Neural cell (in vitro differentiated cells): ENCODE results near the gene EVC. TPM values are rescaled to one million over a fixed set of nuclear protein-coding genes. Genes with fewer than 3 reads are reported as not detected.

Experiments
- H2AFZ ChIP-seq: fragments of 200-600, 300-800 bp; sonication (generic), shearing (Covaris generic); 2 replicates; pipeline ENCODE4 v1.6.0; 2014; ENCODE audit warnings: low read depth, mild to moderate bottlenecking, antibody characterized with exemption, low read length, moderate library complexity
- H3F3A ChIP-seq: fragments of 200-600 bp; shearing (Covaris generic); 2 replicates; pipeline ENCODE4 v1.6.1; 2016; ENCODE audit warnings: mild to moderate bottlenecking, moderate library complexity, mixed read lengths, antibody characterized with exemption, low read length; ENCODE audit not compliant: insufficient read depth, poor library complexity, severe bottlenecking
- H3K27ac ChIP-seq: fragments of 200-600, 300-800 bp; sonication (generic), shearing (Covaris generic); 2 replicates; pipeline ENCODE4 v1.5.1; 2014; ENCODE audit warnings: mild to moderate bottlenecking, low read length, moderate library complexity
- H3K27me3 ChIP-seq: fragments of 300-800, 200-600 bp; sonication (generic), shearing (Covaris generic); 2 replicates; pipeline ENCODE4 v1.6.0; 2014; ENCODE audit warnings: mild to moderate bottlenecking, low read depth, low read length, moderate library complexity; ENCODE audit not compliant: insufficient read depth
- H3K36me3 ChIP-seq: fragments of 300-800, 200-600 bp; sonication (generic), shearing (Covaris generic); 2 replicates; pipeline ENCODE4 v1.5.1; 2014; ENCODE audit warnings: mild to moderate bottlenecking, antibody characterized with exemption, low read length, moderate library complexity; ENCODE audit not compliant: insufficient read depth
- H3K4me2 ChIP-seq: fragments of 300-800, 200-600 bp; sonication (generic), shearing (Covaris generic); 2 replicates; pipeline ENCODE4 v1.6.0; 2014; ENCODE audit warnings: mild to moderate bottlenecking, low read length
- H3K4me3 ChIP-seq: fragments of 300-800, 200-600 bp; sonication (generic), shearing (Covaris generic); 2 replicates; pipeline ENCODE4 v1.5.1; 2014; ENCODE audit warnings: mild to moderate bottlenecking, low read length, moderate library complexity
- H3K79me2 ChIP-seq: fragments of 200-600 bp; shearing (Covaris generic); replicated peaks from 2 replicates; pipeline ENCODE4 v1.6.0; 2014; ENCODE audit warnings: mild to moderate bottlenecking, low read length, moderate library complexity; ENCODE audit not compliant: insufficient read depth
- H3K9ac ChIP-seq: fragments of 300-800, 200-600 bp; sonication (generic), shearing (Covaris generic); 2 replicates; pipeline ENCODE4 v1.6.1; 2016; ENCODE audit warnings: mild to moderate bottlenecking, low read length, mixed read lengths
- H3K9me2 ChIP-seq: fragments of 200-600 bp; shearing (Covaris generic); 2 replicates; pipeline ENCODE4 v1.6.1; 2016; ENCODE audit warnings: mild to moderate bottlenecking, low read length, mixed read lengths; ENCODE audit not compliant: insufficient read depth
- H3K9me3 ChIP-seq: fragments of 200-600, 300-800 bp; sonication (generic), shearing (Covaris generic); 2 replicates; pipeline ENCODE4 v1.6.1; 2016; ENCODE audit warnings: mild to moderate bottlenecking, mixed run types, low read length, moderate library complexity, mixed read lengths
- H4K20me1 ChIP-seq: fragments of 200-600 bp; shearing (Covaris generic); 2 replicates; pipeline ENCODE4 v1.6.1; 2016; ENCODE audit warnings: mild to moderate bottlenecking, mixed run types; ENCODE audit not compliant: insufficient read depth
- CTCF ChIP-seq: fragments of 450-650 bp; IDR thresholded peaks from 2 replicates; pipeline ENCODE4 v1.5.1; 2014; ENCODE audit warnings: antibody characterized with exemption, mild to moderate bottlenecking, moderate library complexity; ENCODE audit not compliant: poor library complexity, severe bottlenecking
- EP300 ChIP-seq: fragments of 450-650 bp; conservative IDR thresholded peaks from 2 replicates; pipeline ENCODE4 v1.6.1; 2014; ENCODE audit warnings: antibody characterized with exemption, mild to moderate bottlenecking, moderate library complexity; ENCODE audit not compliant: poor library complexity, severe bottlenecking
- EZH2 ChIP-seq: fragments of 200-600, 300-800 bp; shearing (Covaris generic), sonication (generic); IDR thresholded peaks from 2 replicates; pipeline ENCODE4 v1.6.1; 2014; ENCODE audit warnings: antibody characterized with exemption, low read length, borderline replicate concordance, mild to moderate bottlenecking; ENCODE audit not compliant: insufficient read depth, poor library complexity, severe bottlenecking
- MXI1 ChIP-seq: fragments of 450-650 bp; conservative IDR thresholded peaks from 2 replicates; pipeline ENCODE4 v1.6.1; 2014; ENCODE audit warnings: antibody characterized with exemption, mild to moderate bottlenecking; ENCODE audit not compliant: poor library complexity, severe bottlenecking
- POLR2AphosphoS5 ChIP-seq: IDR thresholded peaks from 2 replicates; pipeline ENCODE4 v1.6.1; 2012
- RAD21 ChIP-seq: fragments of 450-650 bp; conservative IDR thresholded peaks from 2 replicates; pipeline ENCODE4 v1.6.1; 2014; ENCODE audit warnings: antibody characterized with exemption, mild to moderate bottlenecking, moderate library complexity
- REST ChIP-seq: IDR thresholded peaks from 2 replicates; pipeline ENCODE4 v1.6.1; 2012; ENCODE audit warnings: borderline replicate concordance
- SMC3 ChIP-seq: fragments of 450-650 bp; conservative IDR thresholded peaks from 2 replicates; pipeline ENCODE4 v1.6.1; 2014; ENCODE audit warnings: antibody characterized with exemption, mild to moderate bottlenecking, moderate library complexity; ENCODE audit not compliant: poor library complexity
- TAF1 ChIP-seq: IDR thresholded peaks from 2 replicates; pipeline ENCODE4 v1.6.1; 2012; ENCODE audit warnings: low read depth
- polyA plus RNA-seq: library from polyadenylated mRNA; depleted of rRNA; stranded (reverse); fragments of >200 nt; gene quantifications from 2 replicates; pipeline ENCODE4 v1.2.3, GENCODE V29; 2014

The EVC gene
- polyA plus RNA-seq, 1 donor from 2014 or later, result 0.48 TPM

- Histone ChIP-seq H3F3A (peaks cover 6% of the 10 kb centered on the region), H3K36me3 (no peaks in the 10 kb centered on the region), H3K27ac (no peak overlapping the region), H3K4me2 (no peak overlapping the region), H3K27me3 (no peaks in the 10 kb centered on the region), H2AFZ (no peak overlapping the region), H4K20me1 (no peaks in the 10 kb centered on the region), H3K9me3 (peaks cover 13% of the 10 kb centered on the region), H3K9ac (no peak overlapping the region), H3K79me2 (no peaks in the 10 kb centered on the region), H3K9me2 (no peaks in the 10 kb centered on the region), H3K4me3 (no peak overlapping the region)
- TF ChIP-seq POLR2AphosphoS5 (no peak), REST (no peak), CTCF (no peak), EZH2 (no peak), RAD21 (no peak), TAF1 (no peak), SMC3 (no peak), EP300 (no peak), MXI1 (no peak)
These were observed 65.5 kb downstream of the EVC start for GRCh38 chr4:5776510-5776909.

DNA sequence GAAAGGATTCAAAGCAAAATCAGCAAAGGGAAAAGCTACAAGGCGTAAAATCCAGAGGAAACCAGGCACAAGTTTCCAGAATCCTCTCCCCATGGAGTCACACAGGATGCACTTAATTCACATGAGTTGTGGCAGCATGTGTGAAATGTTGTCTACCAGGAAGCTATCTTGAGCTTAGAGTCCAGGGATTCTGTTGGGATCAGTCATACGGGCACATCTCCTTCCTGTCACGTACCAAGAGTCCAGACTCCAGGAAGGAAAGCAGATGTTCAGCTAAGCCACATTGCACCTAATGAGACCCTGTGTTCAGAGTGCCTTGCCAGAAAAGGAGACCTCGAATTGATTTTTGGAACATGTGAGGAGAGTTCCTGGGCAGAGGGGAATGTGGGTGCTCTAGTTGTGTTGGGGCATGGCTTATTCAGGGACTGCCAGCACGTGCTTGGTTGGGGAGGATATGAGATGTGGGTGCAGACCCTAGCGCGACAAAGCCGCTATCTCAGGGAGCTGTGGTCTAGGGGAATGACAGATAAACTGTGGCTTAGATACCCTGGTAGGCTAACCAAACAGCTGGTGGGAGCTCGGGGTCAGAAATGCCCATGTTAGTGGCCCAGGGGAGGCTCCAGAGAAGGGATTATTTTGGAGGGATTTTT lies 70.0 kb downstream of the EVC start:
- no peaks in the 10 kb centered on the region for H4K20me1 ChIP-seq
- H3K9me3 ChIP-seq, result peaks cover 13% of the 10 kb centered on the region
- H3K27ac ChIP-seq, result no peak overlapping the region
- TF ChIP-seq POLR2AphosphoS5 (no peak), RAD21 (no peak), REST (no peak), CTCF (no peak), MXI1 (no peak), TAF1 (no peak), EZH2 (no peak), EP300 (no peak), SMC3 (no peak)
- H3K79me2 ChIP-seq, result no peaks in the 10 kb centered on the region
- no peaks in the 10 kb centered on the region for H3K36me3 ChIP-seq
- no peak overlapping the region for H2AFZ ChIP-seq
- no peak overlapping the region for H3K4me3 ChIP-seq
- peaks cover 6% of the 10 kb centered on the region for H3F3A ChIP-seq
- H3K9me2 ChIP-seq, result no peaks in the 10 kb centered on the region
- H3K9ac ChIP-seq, result no peak overlapping the region
- H3K4me2 ChIP-seq, result no peak overlapping the region
- no peaks in the 10 kb centered on the region for H3K27me3 ChIP-seq
